GM12892 (cell line): ENCODE data around the gene B3GALT6.
"Not testable (repeated sequence)": the region's sequence is repeated elsewhere in the genome, so short reads cannot be mapped to it uniquely, and the experiment has no call there.

ENCODE experiments used
- POLR2A ChIP-seq: IDR thresholded peaks from 2 replicates; pipeline ENCODE4 v1.6.1; 2011; ENCODE audit warnings: low read depth, low read length, control low read depth
- POLR2AphosphoS5 ChIP-seq: IDR thresholded peaks from 2 replicates; pipeline ENCODE4 v1.6.1; 2011; ENCODE audit warnings: low read depth, low read length, control low read depth

- not testable (repeated sequence) for TF ChIP-seq POLR2AphosphoS5, POLR2A
Observed at GRCh38 chr1:1248009-1248913, 16.2 kb downstream of the B3GALT6 start.
